Neural progenitor cell (in vitro differentiated cells): ENCODE measurements around the gene NHSL1. TPM values are rescaled to one million over a fixed set of nuclear protein-coding genes. Genes with fewer than 3 reads are reported as not detected.
A peak's percentile ranks its signal among the peaks of the same experiment; 100 is the strongest.

Source experiments
- DNase-seq: peaks from one replicate; pipeline ENCODE4 v3.0.0-alpha.2; 2016; ENCODE audit warnings: low spot score
- H2AFZ ChIP-seq: fragments of 200-600 bp; sonication (generic); replicated peaks from 2 replicates; pipeline ENCODE4 v1.6.1; 2016; ENCODE audit warnings: antibody characterized with exemption
- H3F3A ChIP-seq: fragments of 200-600 bp; sonication (generic); 2 replicates; pipeline ENCODE4 v1.6.1; 2016; ENCODE audit warnings: antibody characterized with exemption, low read depth
- H3K27ac ChIP-seq: fragments of 200-600 bp; sonication (generic); 2 replicates; pipeline ENCODE4 v1.5.1; 2016; ENCODE audit warnings: mild to moderate bottlenecking
- H3K27me3 ChIP-seq: fragments of 200-600 bp; sonication (generic); 2 replicates; pipeline ENCODE4 v1.6.1; 2016; ENCODE audit warnings: mild to moderate bottlenecking, moderate library complexity
- H3K36me3 ChIP-seq: fragments of 200-600 bp; sonication (generic); 2 replicates; pipeline ENCODE4 v1.5.1; 2016
- H3K4me1 ChIP-seq: fragments of 200-600 bp; sonication (generic); 2 replicates; pipeline ENCODE4 v1.6.1; 2016; ENCODE audit warnings: mixed run types
- H3K4me2 ChIP-seq: fragments of 200-600 bp; sonication (generic); 2 replicates; pipeline ENCODE4 v1.6.1; 2016
- H3K4me3 ChIP-seq: fragments of 200-600 bp; sonication (generic); 2 replicates; pipeline ENCODE4 v1.5.1; 2016
- H3K79me2 ChIP-seq: fragments of 200-600 bp; sonication (generic); 2 replicates; pipeline ENCODE4 v1.6.1; 2016; ENCODE audit warnings: low read depth
- H3K9ac ChIP-seq: fragments of 200-600 bp; sonication (generic); 2 replicates; pipeline ENCODE4 v1.6.1; 2016
- H3K9me3 ChIP-seq: fragments of 200-600 bp; sonication (generic); 2 replicates; pipeline ENCODE4 v1.5.1; 2016; ENCODE audit warnings: low read depth
- H4K20me1 ChIP-seq: fragments of 200-600 bp; sonication (generic); 2 replicates; pipeline ENCODE4 v1.6.1; 2016; ENCODE audit warnings: low read depth
- H3K27ac Mint-ChIP-seq: 3 replicates; pipeline ENCODE4 v1.8.0; 2021; ENCODE audit warnings: mixed read lengths
- H3K27me3 Mint-ChIP-seq: 2 replicates; pipeline ENCODE4 v1.8.0; 2022; ENCODE audit warnings: low read depth, mild to moderate bottlenecking, inconsistent platforms, moderate library complexity, mixed read lengths; ENCODE audit not compliant: insufficient read depth
- H3K36me3 Mint-ChIP-seq: 3 replicates; pipeline ENCODE4 v1.8.0; 2021; ENCODE audit warnings: mixed read lengths
- H3K4me1 Mint-ChIP-seq: 3 replicates; pipeline ENCODE4 v1.8.0; 2021; ENCODE audit warnings: mixed read lengths
- H3K4me3 Mint-ChIP-seq: 3 replicates; pipeline ENCODE4 v1.8.0; 2021; ENCODE audit warnings: mild to moderate bottlenecking, moderate library complexity, mixed read lengths
- H3K9me3 Mint-ChIP-seq: 3 replicates; pipeline ENCODE4 v1.8.0; 2020; ENCODE audit warnings: mixed read lengths
- CTCF ChIP-seq: fragments of 200-600 bp; sonication (generic); IDR thresholded peaks from 2 replicates; pipeline ENCODE4 v1.5.1; 2017; ENCODE audit warnings: antibody characterized with exemption, mild to moderate bottlenecking
- EZH2 ChIP-seq: fragments of 200-600 bp; sonication (generic); IDR thresholded peaks from 2 replicates; pipeline ENCODE4 v1.6.1; 2017; ENCODE audit warnings: antibody characterized with exemption, mild to moderate bottlenecking, moderate library complexity
- EZH2phosphoT487 ChIP-seq: fragments of 200-600 bp; sonication (generic); IDR thresholded peaks from 2 replicates; pipeline ENCODE4 v1.6.1; 2017; ENCODE audit warnings: antibody characterized with exemption
- total RNA-seq: library from RNA; depleted of rRNA; stranded (reverse); fragments of >200 nt; gene quantifications from 2 replicates; pipeline ENCODE4 v1.2.3, GENCODE V29; 2015; ENCODE audit warnings: low replicate concordance

Gene NHSL1
- total RNA-seq, 1 donor from 2014 or later: 12.1 TPM

GRCh38 chr6:138454981-138455706, 44.1 kb downstream of the NHSL1 start:
- H3K4me1 ChIP-seq: no peaks in the 10 kb centered on the region
- peaks cover 10% of the 10 kb centered on the region for H3K4me1 Mint-ChIP-seq
- H3K9ac ChIP-seq: no peak overlapping the region
- H3K9me3 Mint-ChIP-seq: no peaks in the 10 kb centered on the region
- H3K27ac Mint-ChIP-seq: no peak overlapping the region
- no peak for DNase-seq
- no peak overlapping the region for H3K4me2 ChIP-seq
- no peaks in the 10 kb centered on the region for H3K9me3 ChIP-seq
- H3K79me2 ChIP-seq: no peaks in the 10 kb centered on the region
- peaks cover 19% of the 10 kb centered on the region for H3K36me3 Mint-ChIP-seq
- no peaks in the 10 kb centered on the region for H4K20me1 ChIP-seq
- no peak overlapping the region for H2AFZ ChIP-seq
- no peak overlapping the region for H3K4me3 ChIP-seq
- no peaks in the 10 kb centered on the region for H3F3A ChIP-seq
- no peaks in the 10 kb centered on the region for H3K36me3 ChIP-seq
- no peak for TF ChIP-seq CTCF
- TF ChIP-seq EZH2: no peak
- no peak for TF ChIP-seq EZH2phosphoT487
- no peak overlapping the region for H3K27ac ChIP-seq
- no peaks in the 10 kb centered on the region for H3K27me3 Mint-ChIP-seq
- H3K27me3 ChIP-seq: no peaks in the 10 kb centered on the region
- H3K4me3 Mint-ChIP-seq: no peak overlapping the region

DNA sequence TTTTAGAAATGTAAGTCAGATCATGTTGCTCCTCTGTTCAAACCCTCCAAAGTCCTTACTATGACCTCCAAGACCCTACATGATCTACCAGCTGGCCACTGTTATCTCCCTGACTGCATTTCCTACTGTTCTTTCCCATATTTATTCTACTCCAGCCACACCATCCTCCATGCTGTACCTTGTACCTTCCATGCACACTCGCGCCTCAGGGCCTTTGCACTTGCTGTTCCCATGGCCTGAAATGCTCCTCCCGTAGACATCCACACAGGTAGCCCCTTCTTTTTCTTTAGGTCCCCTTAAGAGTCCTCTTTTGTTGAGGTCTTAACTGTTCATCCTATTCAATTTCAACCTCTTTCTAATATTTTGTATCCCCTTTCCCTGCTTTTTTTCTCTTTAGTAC, 48.3 kb downstream of the NHSL1 start:
- no peak overlapping the region for H3K27ac ChIP-seq

GRCh38 chr6:138450445-138450844, 48.8 kb downstream of the NHSL1 start:
- Mint-ChIP-seq H3K27ac (no peak overlapping the region), H3K4me1 (peaks cover 14% of the 10 kb centered on the region), H3K4me3 (no peak overlapping the region), H3K27me3 (no peaks in the 10 kb centered on the region), H3K9me3 (no peaks in the 10 kb centered on the region), H3K36me3 (peaks cover 17% of the 10 kb centered on the region)
- Histone ChIP-seq H3K9me3 (no peaks in the 10 kb centered on the region), H3K27ac (no peak overlapping the region), H3F3A (no peaks in the 10 kb centered on the region), H3K79me2 (no peaks in the 10 kb centered on the region), H3K36me3 (no peaks in the 10 kb centered on the region), H3K9ac (no peak overlapping the region), H2AFZ (no peak overlapping the region), H3K27me3 (no peaks in the 10 kb centered on the region), H3K4me3 (no peak overlapping the region), H3K4me2 (no peak overlapping the region), H3K4me1 (no peaks in the 10 kb centered on the region), H4K20me1 (no peaks in the 10 kb centered on the region)
- TF ChIP-seq EZH2phosphoT487: no peak
- no peak for TF ChIP-seq CTCF
- no peak for TF ChIP-seq EZH2
- no peak for DNase-seq

More for the DNA sequence above, 48.3 kb downstream of the NHSL1 start:
- no peaks in the 10 kb centered on the region for H3K4me1 ChIP-seq
- no peaks in the 10 kb centered on the region for H3K79me2 ChIP-seq
- H3K27ac Mint-ChIP-seq: peak overlapping the region; percentile 40
- H3K4me3 Mint-ChIP-seq: no peak overlapping the region
- no peaks in the 10 kb centered on the region for H3K36me3 ChIP-seq
- H3F3A ChIP-seq: no peaks in the 10 kb centered on the region
- H3K36me3 Mint-ChIP-seq: peaks cover 17% of the 10 kb centered on the region
- no peak overlapping the region for H3K9ac ChIP-seq
- no peak overlapping the region for H3K4me2 ChIP-seq
- H3K4me3 ChIP-seq: no peak overlapping the region
- H3K4me1 Mint-ChIP-seq: peaks cover 14% of the 10 kb centered on the region
- no peaks in the 10 kb centered on the region for H3K9me3 Mint-ChIP-seq
- H3K9me3 ChIP-seq: no peaks in the 10 kb centered on the region
- H2AFZ ChIP-seq: no peak overlapping the region
- no peaks in the 10 kb centered on the region for H3K27me3 ChIP-seq
- TF ChIP-seq EZH2phosphoT487 (no peak), EZH2 (no peak), CTCF (no peak)
- DNase-seq: no peak
- H4K20me1 ChIP-seq: no peaks in the 10 kb centered on the region
- no peaks in the 10 kb centered on the region for H3K27me3 Mint-ChIP-seq
